GM12891 (cell line): ENCODE measurements around the gene PLA2G12A.

Source experiments
- POLR2A ChIP-seq: IDR thresholded peaks from 2 replicates; pipeline ENCODE4 v1.6.1; 2011; ENCODE audit warnings: low read depth, low read length, control low read depth
- POLR2AphosphoS5 ChIP-seq: IDR thresholded peaks from 2 replicates; pipeline ENCODE4 v1.6.1; 2011; ENCODE audit warnings: low read depth, low read length, control low read depth
- TAF1 ChIP-seq: IDR thresholded peaks from 2 replicates; pipeline ENCODE4 v1.6.1; 2011; ENCODE audit warnings: low read depth, low read length, control low read depth

GRCh38 chr4:109665783-109666485 is 63.9 kb downstream of the PLA2G12A start:
- no peak for TF ChIP-seq POLR2A
- TF ChIP-seq POLR2AphosphoS5: no peak
- no peak for TF ChIP-seq TAF1
